ENCODE results near the gene GOLGA8R.
"Not testable (repeated sequence)": the region's sequence is repeated elsewhere in the genome, so short reads cannot be mapped to it uniquely, and the experiment has no call there.

DNA sequence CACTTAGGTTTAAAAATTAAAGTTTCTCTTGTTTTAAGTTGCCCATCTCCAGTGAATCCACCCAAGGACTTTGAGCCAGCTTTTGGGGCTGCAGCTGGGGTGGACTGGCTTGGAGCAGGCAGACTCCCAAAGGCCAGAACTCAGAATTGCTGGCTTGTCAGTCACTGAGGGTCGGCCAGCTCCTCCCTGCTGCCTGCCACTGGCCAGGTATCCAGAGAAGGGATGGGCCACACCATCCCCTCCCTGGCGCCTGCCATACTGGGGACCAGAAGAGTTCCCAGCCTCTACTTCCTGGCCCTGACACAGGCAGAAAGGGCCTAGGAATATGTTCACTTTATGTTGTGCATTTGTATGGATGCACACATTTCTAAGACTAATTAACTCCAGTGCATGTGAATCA, 53.1 kb downstream of the GOLGA8R start:
- TF ChIP-seq, protein P1, sequence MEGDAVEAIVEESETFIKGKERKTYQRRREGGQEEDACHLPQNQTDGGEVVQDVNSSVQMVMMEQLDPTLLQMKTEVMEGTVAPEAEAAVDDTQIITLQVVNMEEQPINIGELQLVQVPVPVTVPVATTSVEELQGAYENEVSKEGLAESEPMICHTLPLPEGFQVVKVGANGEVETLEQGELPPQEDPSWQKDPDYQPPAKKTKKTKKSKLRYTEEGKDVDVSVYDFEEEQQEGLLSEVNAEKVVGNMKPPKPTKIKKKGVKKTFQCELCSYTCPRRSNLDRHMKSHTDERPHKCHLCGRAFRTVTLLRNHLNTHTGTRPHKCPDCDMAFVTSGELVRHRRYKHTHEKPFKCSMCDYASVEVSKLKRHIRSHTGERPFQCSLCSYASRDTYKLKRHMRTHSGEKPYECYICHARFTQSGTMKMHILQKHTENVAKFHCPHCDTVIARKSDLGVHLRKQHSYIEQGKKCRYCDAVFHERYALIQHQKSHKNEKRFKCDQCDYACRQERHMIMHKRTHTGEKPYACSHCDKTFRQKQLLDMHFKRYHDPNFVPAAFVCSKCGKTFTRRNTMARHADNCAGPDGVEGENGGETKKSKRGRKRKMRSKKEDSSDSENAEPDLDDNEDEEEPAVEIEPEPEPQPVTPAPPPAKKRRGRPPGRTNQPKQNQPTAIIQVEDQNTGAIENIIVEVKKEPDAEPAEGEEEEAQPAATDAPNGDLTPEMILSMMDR (IDR thresholded peaks at IDR 0.05): not testable (repeated sequence)
- not testable (repeated sequence) for TF ChIP-seq ZFX (IDR thresholded peaks at IDR 0.05; ENCODE audit: borderline replicate concordance)
